ENCODE data around the gene ADCY1. TPM values are rescaled to one million over a fixed set of nuclear protein-coding genes. Genes with fewer than 3 reads are reported as not detected.

ADCY1 gene
- total RNA-seq, 1 donor from 2014 or later, result 6.6 TPM

- H3K4me3 ChIP-seq (ENCODE audit: low read depth, low read length), result no peak overlapping the region
- TF ChIP-seq CTCF (IDR thresholded peaks at IDR 0.05; ENCODE audit: insufficient read depth, low read length, poor library complexity, severe bottlenecking), result no peak
- no peak for DNase-seq (ENCODE audit: low read depth)
- H3K27me3 ChIP-seq (ENCODE audit: control insufficient read depth, insufficient read depth, low read length), result peaks cover 41% of the 10 kb centered on the region
- H3K36me3 ChIP-seq (ENCODE audit: control insufficient read depth, insufficient read depth, low read length), result no peaks in the 10 kb centered on the region
These were observed 5.2 kb downstream of the ADCY1 start for GRCh38 chr7:45579391-45579801.

GRCh38 chr7:45580053-45580872 is 6.1 kb downstream of the ADCY1 start:
- Histone ChIP-seq H3K4me3 (ENCODE audit: low read depth, low read length) (no peak overlapping the region), H3K36me3 (ENCODE audit: control insufficient read depth, insufficient read depth, low read length) (no peaks in the 10 kb centered on the region), H3K27me3 (ENCODE audit: control insufficient read depth, insufficient read depth, low read length) (peaks cover 33% of the 10 kb centered on the region)
- DNase-seq (ENCODE audit: low read depth), result no peak
- TF ChIP-seq CTCF (IDR thresholded peaks at IDR 0.05; ENCODE audit: insufficient read depth, low read length, poor library complexity, severe bottlenecking), result peak; percentile 33

GRCh38 chr7:45581271-45581780 is 7.2 kb downstream of the ADCY1 start:
- Histone ChIP-seq H3K36me3 (ENCODE audit: control insufficient read depth, insufficient read depth, low read length) (no peaks in the 10 kb centered on the region), H3K4me3 (ENCODE audit: low read depth, low read length) (no peak overlapping the region), H3K27me3 (ENCODE audit: control insufficient read depth, insufficient read depth, low read length) (peaks cover 23% of the 10 kb centered on the region)
- no peak for DNase-seq (ENCODE audit: low read depth)
- TF ChIP-seq CTCF (IDR thresholded peaks at IDR 0.05; ENCODE audit: insufficient read depth, low read length, poor library complexity, severe bottlenecking), result no peak

- Histone ChIP-seq H3K27me3 (ENCODE audit: control insufficient read depth, insufficient read depth, low read length) (peaks cover 13% of the 10 kb centered on the region), H3K4me3 (ENCODE audit: low read depth, low read length) (no peak overlapping the region), H3K36me3 (ENCODE audit: control insufficient read depth, insufficient read depth, low read length) (no peaks in the 10 kb centered on the region)
- no peak for TF ChIP-seq CTCF (IDR thresholded peaks at IDR 0.05; ENCODE audit: insufficient read depth, low read length, poor library complexity, severe bottlenecking)
- DNase-seq (ENCODE audit: low read depth), result no peak
These were observed 8.1 kb downstream of the ADCY1 start for GRCh38 chr7:45582136-45582749.

- no peaks in the 10 kb centered on the region for H3K36me3 ChIP-seq (ENCODE audit: control insufficient read depth, insufficient read depth, low read length)
- peaks cover 10% of the 10 kb centered on the region for H3K27me3 ChIP-seq (ENCODE audit: control insufficient read depth, insufficient read depth, low read length)
- TF ChIP-seq CTCF (IDR thresholded peaks at IDR 0.05; ENCODE audit: insufficient read depth, low read length, poor library complexity, severe bottlenecking), result no peak
- DNase-seq (ENCODE audit: low read depth), result no peak
- H3K4me3 ChIP-seq (ENCODE audit: low read depth, low read length), result no peak overlapping the region
These were observed 8.7 kb downstream of the ADCY1 start for GRCh38 chr7:45582868-45583277.
